T-cell (primary cell): Measurements from ENCODE around the gene GTPBP3. TPM values are rescaled to one million over a fixed set of nuclear protein-coding genes. Genes with fewer than 3 reads are reported as not detected.

ENCODE experiments used
- ATAC-seq, 4 experiments: fragments of 200-7000 bp in 3 of 4; fragments of 150-1000 bp in 1 of 4; cut with Tn5 transposase; replicated peaks in 1 of 4; 1 replicate in 3 of 4; 2 replicates in 1 of 4; pipeline ENCODE4 v1.10.0; 2021; ENCODE audit warnings: moderate library complexity in 3 of 4, mild to moderate bottlenecking in 2 of 4, moderate number of reproducible peaks in 1 of 4
- CTCF ChIA-PET, 2 donors: fragments of 300-600 bp; sonication (Branson Sonifier 250); formaldehyde crosslinking; loops; one replicate each; lab custom pipeline; 2022; ENCODE audit warnings: antibody characterized with exemption in 2 of 2; lab: Charles Lee
- POLR2A ChIA-PET, 2 donors: fragments of 300-600 bp; sonication (Branson Sonifier 250); formaldehyde crosslinking; loops; one replicate each; lab custom pipeline; 2022; ENCODE audit warnings: antibody characterized with exemption in 2 of 2; lab: Charles Lee
- DNase-seq, 35 experiments: peaks; one replicate each; pipeline versions ENCODE4 v3.0.0 to v3.0.0-alpha.2; 2013 to 2023
- H3K27ac ChIP-seq: one replicate; pipeline ENCODE4 v1.5.1; 2013; ENCODE audit warnings: low read length
- H3K27me3 ChIP-seq, 2 experiments: replicated peaks in 1 of 2; 1 replicate in 1 of 2; 2 replicates in 1 of 2; pipeline versions ENCODE4 v1.6.1 to v1.7.0; 2013; ENCODE audit warnings: low read length in 1 of 2, mixed read lengths in 1 of 2; ENCODE audit not compliant: control insufficient read depth in 2 of 2, insufficient read depth in 2 of 2; ENCODE audit errors: extremely low read depth in 1 of 2
- H3K36me3 ChIP-seq, 2 donors: 1 replicate in 1 of 2; 2 replicates in 1 of 2; pipeline versions ENCODE4 v1.6.1 to v1.7.0; 2013; ENCODE audit warnings: low read length in 1 of 2; ENCODE audit not compliant: control insufficient read depth in 2 of 2, insufficient read depth in 1 of 2; ENCODE audit errors: extremely low read depth in 1 of 2
- H3K4me1 ChIP-seq, 2 experiments: 1 replicate in 1 of 2; 2 replicates in 1 of 2; pipeline versions ENCODE4 v1.6.1 to v1.7.0; 2013; ENCODE audit warnings: low read length in 2 of 2, mixed read lengths in 1 of 2; ENCODE audit not compliant: insufficient read depth in 2 of 2, control insufficient read depth in 1 of 2; ENCODE audit errors: extremely low read depth in 1 of 2
- H3K4me3 ChIP-seq, 2 donors: 1 replicate in 1 of 2; 2 replicates in 1 of 2; pipeline versions ENCODE4 v1.5.1 to v1.7.0; 2013; ENCODE audit warnings: mild to moderate bottlenecking in 2 of 2, low read length in 1 of 2, moderate library complexity in 1 of 2; ENCODE audit not compliant: control insufficient read depth in 1 of 2; ENCODE audit errors: extremely low read depth in 1 of 2
- H3K9me3 ChIP-seq: 2 replicates; pipeline ENCODE4 v1.7.0; 2013
- H3K27ac Mint-ChIP-seq, 2 donors: one replicate each; pipeline ENCODE4 v1.8.0; 2020 to 2021; ENCODE audit warnings: mild to moderate bottlenecking in 2 of 2, mixed read lengths in 2 of 2
- H3K27me3 Mint-ChIP-seq, 2 donors: one replicate each; pipeline ENCODE4 v1.8.0; 2021 to 2022; ENCODE audit warnings: mixed read lengths in 2 of 2
- H3K36me3 Mint-ChIP-seq: one replicate; pipeline ENCODE4 v1.8.0; 2021; ENCODE audit warnings: mixed read lengths
- H3K4me1 Mint-ChIP-seq, 3 donors: one replicate each; pipeline ENCODE4 v1.8.0; 2020 to 2022; ENCODE audit warnings: mixed read lengths in 3 of 3, mild to moderate bottlenecking in 1 of 3
- H3K4me3 Mint-ChIP-seq, 3 donors: one replicate each; pipeline ENCODE4 v1.8.0; 2020 to 2022; ENCODE audit warnings: mild to moderate bottlenecking in 3 of 3, mixed read lengths in 3 of 3, moderate library complexity in 3 of 3
- H3K9me3 Mint-ChIP-seq, 3 donors: one replicate each; pipeline ENCODE4 v1.8.0; 2020 to 2022; ENCODE audit warnings: mixed read lengths in 3 of 3
- WGBS: methylation state at CpG from one replicate; pipeline ENCODE4 v1.1.5; 2013; ENCODE audit warnings: missing lambda C conversion rate; ENCODE audit not compliant: insufficient coverage; 5-methylcytosine and 5-hydroxymethylcytosine counted together
- total RNA-seq, 35 experiments: library from RNA in 6 of 35; stranded (reverse) in 6 of 35; fragments of 120-200 nt in 1 of 35; gene quantifications; one replicate each; pipeline versions ENCODE4 v1.2.1 to v1.2.4 and lab custom pipeline; 2013 to 2026

The GTPBP3 gene
- total RNA-seq, 5 donors from 2014 or later (not counting 1 experiment from before 2014, with no cell fraction given), result 31.9 to 72.5 (median 65.7) TPM

GRCh38 chr19:17333611-17334413 lies 3.5 kb upstream of the GTPBP3 start:
- 36% methylated on average over 52 of the region's 52 CpGs for WGBS
- peak overlapping the region; percentile 75 to 84 for H3K27ac Mint-ChIP-seq
- H3K4me1 Mint-ChIP-seq, result peaks cover 42 to 52% (median 47%) of the 10 kb centered on the region in 3 donors
- ATAC-seq (peak; percentile 14 to 36 (median 30)), DNase-seq (peak; percentile 42 to 77 (median 61))
- Histone ChIP-seq H3K27me3 (peaks cover 0 to 7% of the 10 kb centered on the region in 2 experiments), H3K4me3 (peak overlapping the region; percentile 56 to 71), H3K4me1 (peaks cover 9 to 67% of the 10 kb centered on the region in 2 experiments), H3K27ac (peak overlapping the region; percentile 19), H3K36me3 (peaks cover 0 to 2% of the 10 kb centered on the region in 2 donors), H3K9me3 (no peaks in the 10 kb centered on the region)
- ChIA-PET POLR2A (interaction anchor here (0.5 to 0.7 kb wide), 3 partner anchors 9 to 25 kb away, joined by 3 to 4 read pairs (median 3); partner anchors contain the start of gene DDA1 (in 1 of the 2)), CTCF (interaction anchor here (0.5 to 1.5 kb wide), 5 partner anchors 25 to 526 kb away, joined by 3 to 10 read pairs (median 5); partner anchors contain the start of genes ABHD8 (in 1 of the 2), DDA1 (in 1 of the 2) and RPL18A (in 1 of the 2))
- H3K36me3 Mint-ChIP-seq, result no peaks in the 10 kb centered on the region
- peak overlapping the region; percentile 84 to 92 (median 86) for H3K4me3 Mint-ChIP-seq
- no peaks in the 10 kb centered on the region for H3K9me3 Mint-ChIP-seq
- H3K27me3 Mint-ChIP-seq, result no peaks in the 10 kb centered on the region

- 3% methylated on average over 71 of the region's 86 CpGs for WGBS
- Histone ChIP-seq H3K36me3 (peaks cover 0 to 4% of the 10 kb centered on the region in 2 donors), H3K4me3 (peak within 1 kb of the TSS; percentile 56 to 71), H3K27ac (peak within 1 kb of the TSS; percentile 47), H3K27me3 (peaks cover 0 to 3% of the 10 kb centered on the region in 2 experiments), H3K4me1 (peaks cover 9 to 61% of the 10 kb centered on the region in 2 experiments), H3K9me3 (no peaks in the 10 kb centered on the region)
- ChIA-PET POLR2A (interaction anchor here (1.1 kb wide), 2 partner anchors 26 to 258 kb away, joined by 3 read pairs; no protein-coding TSS in a partner anchor), CTCF (interaction anchor here (0.5 to 1.2 kb wide), 3 partner anchors 29 to 525 kb away, joined by 3 to 10 read pairs (median 7); partner anchors contain the start of gene RPL18A (in 1 of the 2))
- H3K36me3 Mint-ChIP-seq, result no peaks in the 10 kb centered on the region
- H3K4me1 Mint-ChIP-seq, result peaks cover 42 to 53% (median 49%) of the 10 kb centered on the region in 3 donors
- peak within 1 kb of the TSS; percentile 84 to 92 (median 86) for H3K4me3 Mint-ChIP-seq
- H3K27ac Mint-ChIP-seq, result peak within 1 kb of the TSS; percentile 80 to 91
- DNase-seq (peak; percentile 89 to 98 (median 95)), ATAC-seq (peak; percentile 65 to 69 (median 68))
- H3K27me3 Mint-ChIP-seq, result no peaks in the 10 kb centered on the region
- no peaks in the 10 kb centered on the region for H3K9me3 Mint-ChIP-seq
Observed at GRCh38 chr19:17334414-17335409, 2.6 kb upstream of the GTPBP3 start, which contains the start of gene ANO8. Gene ANO8 (minus strand): TSS chr19:17334855. CDS start chr19:17334670, 185 bp downstream.

GRCh38 chr19:17335575-17335974 lies 1.8 kb upstream of the GTPBP3 start:
- Mint-ChIP-seq H3K27ac (peak overlapping the region in 1 of 2 donors; percentile 91), H3K36me3 (no peaks in the 10 kb centered on the region), H3K27me3 (no peaks in the 10 kb centered on the region), H3K4me3 (peak overlapping the region; percentile 17 to 92 (median 55)), H3K9me3 (no peaks in the 10 kb centered on the region), H3K4me1 (peaks cover 40 to 47% (median 45%) of the 10 kb centered on the region in 3 donors)
- Histone ChIP-seq H3K27ac (no peak overlapping the region), H3K4me3 (no peak overlapping the region), H3K27me3 (no peaks in the 10 kb centered on the region), H3K36me3 (peaks cover 0 to 4% of the 10 kb centered on the region in 2 donors), H3K4me1 (peaks cover 9 to 52% of the 10 kb centered on the region in 2 experiments), H3K9me3 (no peaks in the 10 kb centered on the region)
- DNase-seq (no peak), ATAC-seq (no peak)
- POLR2A ChIA-PET, result interaction anchor here (1.1 kb wide), 2 partner anchors 27 to 258 kb away, joined by 3 read pairs; no protein-coding TSS in a partner anchor
- CTCF ChIA-PET, result no interaction called here
- WGBS, result 87% methylated on average over 6 of the region's 10 CpGs

- peak; percentile 3 to 8 (median 4) for ATAC-seq
- Mint-ChIP-seq H3K4me3 (peak overlapping the region; percentile 84 to 92 (median 87)), H3K36me3 (no peaks in the 10 kb centered on the region), H3K27me3 (no peaks in the 10 kb centered on the region), H3K9me3 (no peaks in the 10 kb centered on the region), H3K27ac (peak overlapping the region; percentile 94), H3K4me1 (peaks cover 34 to 41% (median 40%) of the 10 kb centered on the region in 3 donors)
- ChIA-PET POLR2A (interaction anchor here in 1 of 2 donors (0.5 kb wide), 1 partner anchor 10 kb away, joined by 4 read pairs; no protein-coding TSS in a partner anchor), CTCF (no interaction called here)
- Histone ChIP-seq H3K4me1 (peaks cover 9 to 49% of the 10 kb centered on the region in 2 experiments), H3K27ac (peak overlapping the region; percentile 17), H3K36me3 (peaks cover 0 to 8% of the 10 kb centered on the region in 2 donors), H3K4me3 (peak overlapping the region; percentile 74 to 82), H3K27me3 (no peaks in the 10 kb centered on the region), H3K9me3 (no peaks in the 10 kb centered on the region)
- DNase-seq, result peak in 17 of 35 experiments; percentile 16 to 53 (median 32)
- WGBS, result 8% methylated on average over 50 of the region's 50 CpGs
Observed at GRCh38 chr19:17337675-17338432, 501 bp downstream of the GTPBP3 start.

GRCh38 chr19:17338433-17339078 lies 1.2 kb downstream of the GTPBP3 start:
- H3K4me3 ChIP-seq, result peak overlapping the region in 1 of 2 donors; percentile 74
- H3K9me3 ChIP-seq, result no peaks in the 10 kb centered on the region
- Mint-ChIP-seq H3K36me3 (no peaks in the 10 kb centered on the region), H3K27me3 (no peaks in the 10 kb centered on the region), H3K4me1 (peaks cover 30 to 37% (median 35%) of the 10 kb centered on the region in 3 donors), H3K27ac (no peak overlapping the region), H3K4me3 (peak overlapping the region; percentile 84 to 92 (median 87)), H3K9me3 (no peaks in the 10 kb centered on the region)
- ChIA-PET POLR2A (interaction anchor here in 1 of 2 donors (0.5 kb wide), 1 partner anchor 10 kb away, joined by 4 read pairs; no protein-coding TSS in a partner anchor), CTCF (no interaction called here)
- peaks cover 9 to 42% of the 10 kb centered on the region in 2 experiments for H3K4me1 ChIP-seq
- ATAC-seq, result no peak
- no peak overlapping the region for H3K27ac ChIP-seq
- H3K36me3 ChIP-seq, result peaks cover 0 to 8% of the 10 kb centered on the region in 2 donors
- no peaks in the 10 kb centered on the region for H3K27me3 ChIP-seq
- DNase-seq, result no peak
- WGBS, result 93% methylated on average over 20 of the region's 30 CpGs
